PC-3 (cell line): ENCODE results near the gene CYP2C18.

Experiments used
- CTCF ChIP-seq: fragments of 300-600 bp; sonication (generic); conservative IDR thresholded peaks from 2 replicates; pipeline ENCODE4 v1.5.1; 2017; ENCODE audit warnings: antibody characterized with exemption, low read depth, mild to moderate bottlenecking, low read length
- EZH2 ChIP-seq: fragments of 300-600 bp; sonication (generic); IDR thresholded peaks from one replicate; pipeline ENCODE4 v1.6.1; 2017; ENCODE audit warnings: antibody characterized with exemption, mild to moderate bottlenecking, low read length; ENCODE audit not compliant: unreplicated experiment

DNA sequence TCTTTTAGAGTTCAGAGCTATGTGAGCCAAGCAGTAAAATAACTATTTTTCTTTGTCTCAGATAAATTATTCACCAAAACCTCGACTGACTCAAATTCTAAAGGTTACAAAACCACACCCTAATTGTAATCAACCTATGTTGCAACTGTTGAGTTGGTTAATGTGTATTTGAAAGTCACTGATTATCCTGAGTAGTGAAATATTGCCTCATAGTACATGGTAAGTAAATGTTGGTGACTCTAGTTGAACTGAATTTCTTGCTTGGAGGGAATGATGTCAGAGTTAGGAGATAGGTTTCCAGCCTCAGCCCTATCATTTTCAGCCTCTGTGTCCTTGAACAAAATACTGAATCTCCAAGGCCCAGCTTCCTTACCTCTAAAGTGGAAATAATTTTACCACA is 3.0 kb upstream of the CYP2C18 start:
- TF ChIP-seq CTCF (no peak), EZH2 (no peak)
